Measurements from ENCODE around the gene CABLES1. TPM values are rescaled to one million over a fixed set of nuclear protein-coding genes. Genes with fewer than 3 reads are reported as not detected.

CABLES1 gene
- total RNA-seq, 4 donors from 2014 or later: 8.5 to 12.6 (median 9.2) TPM

DNA sequence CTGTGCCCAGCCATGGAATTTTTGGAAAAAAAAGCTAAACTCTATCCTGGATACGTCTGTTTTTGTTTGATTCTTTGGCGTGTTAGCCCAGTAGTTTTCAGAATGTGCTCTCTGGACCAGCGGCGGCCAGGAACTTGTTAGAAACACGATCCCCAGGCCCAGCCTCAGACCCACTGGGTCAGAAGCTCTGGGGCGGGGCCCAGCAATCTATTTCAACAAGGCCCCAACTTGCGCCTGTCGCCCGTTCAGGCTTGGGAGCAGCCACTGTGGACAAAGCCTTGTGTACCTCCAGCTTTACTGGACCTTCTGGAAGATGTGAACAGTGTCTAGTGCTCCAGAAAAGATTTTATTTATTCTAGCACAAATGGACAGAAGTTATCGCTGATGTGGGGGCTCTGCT is 14.3 kb downstream of the CABLES1 start:
- Histone ChIP-seq H3K4me1 (no peaks in the 10 kb centered on the region), H3K27ac (no peak overlapping the region), H3K27me3 (no peaks in the 10 kb centered on the region), H3K4me3 (no peak overlapping the region), H3K9me3 (no peaks in the 10 kb centered on the region), H3K36me3 (no peaks in the 10 kb centered on the region)
- intact Hi-C loops (cut with DNase I; ENCODE audit: low total_unique reads): no loop called here
- no peak for DNase-seq
- TF ChIP-seq, protein P1, sequence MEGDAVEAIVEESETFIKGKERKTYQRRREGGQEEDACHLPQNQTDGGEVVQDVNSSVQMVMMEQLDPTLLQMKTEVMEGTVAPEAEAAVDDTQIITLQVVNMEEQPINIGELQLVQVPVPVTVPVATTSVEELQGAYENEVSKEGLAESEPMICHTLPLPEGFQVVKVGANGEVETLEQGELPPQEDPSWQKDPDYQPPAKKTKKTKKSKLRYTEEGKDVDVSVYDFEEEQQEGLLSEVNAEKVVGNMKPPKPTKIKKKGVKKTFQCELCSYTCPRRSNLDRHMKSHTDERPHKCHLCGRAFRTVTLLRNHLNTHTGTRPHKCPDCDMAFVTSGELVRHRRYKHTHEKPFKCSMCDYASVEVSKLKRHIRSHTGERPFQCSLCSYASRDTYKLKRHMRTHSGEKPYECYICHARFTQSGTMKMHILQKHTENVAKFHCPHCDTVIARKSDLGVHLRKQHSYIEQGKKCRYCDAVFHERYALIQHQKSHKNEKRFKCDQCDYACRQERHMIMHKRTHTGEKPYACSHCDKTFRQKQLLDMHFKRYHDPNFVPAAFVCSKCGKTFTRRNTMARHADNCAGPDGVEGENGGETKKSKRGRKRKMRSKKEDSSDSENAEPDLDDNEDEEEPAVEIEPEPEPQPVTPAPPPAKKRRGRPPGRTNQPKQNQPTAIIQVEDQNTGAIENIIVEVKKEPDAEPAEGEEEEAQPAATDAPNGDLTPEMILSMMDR (IDR thresholded peaks at IDR 0.05): no peak
- TF ChIP-seq POLR2A (IDR thresholded peaks at IDR 0.05): no peak

DNA sequence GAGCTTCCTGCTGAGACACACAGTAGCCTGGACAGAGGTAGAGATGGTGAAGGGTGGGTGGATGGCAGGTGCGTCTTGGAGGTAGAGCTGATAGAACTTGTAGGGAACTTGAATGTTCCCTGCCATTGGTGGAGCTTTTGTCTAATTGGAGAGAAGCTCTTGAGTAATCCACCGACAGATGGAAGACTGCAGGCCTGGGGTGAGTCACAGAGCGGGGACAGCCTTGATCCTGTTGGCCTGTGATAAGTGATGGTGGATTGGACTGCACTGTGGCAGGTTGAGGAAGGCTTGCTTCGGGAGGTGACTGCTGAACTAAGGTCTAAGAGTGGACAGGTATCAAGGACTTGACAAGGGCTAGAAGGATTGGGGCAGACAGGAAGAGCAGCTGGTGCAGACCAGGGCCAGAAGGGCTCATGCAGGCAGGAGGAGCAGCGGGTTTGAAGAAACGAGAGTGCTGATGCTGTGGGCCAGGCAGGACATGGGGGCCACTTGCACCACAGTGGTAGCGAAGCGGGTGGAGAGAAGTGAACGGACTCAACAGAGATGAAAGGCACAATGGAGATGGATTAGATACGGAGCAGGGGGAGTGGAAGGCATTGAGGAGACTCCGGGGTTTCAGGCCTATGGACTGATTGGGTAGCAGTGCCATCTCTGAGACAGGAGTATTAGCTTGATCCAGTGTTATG is 16.3 kb downstream of the CABLES1 start:
- no peak for DNase-seq
- Histone ChIP-seq H3K9me3 (no peaks in the 10 kb centered on the region), H3K27me3 (no peaks in the 10 kb centered on the region), H3K4me1 (no peaks in the 10 kb centered on the region), H3K36me3 (no peaks in the 10 kb centered on the region), H3K4me3 (no peak overlapping the region), H3K27ac (no peak overlapping the region)
- TF ChIP-seq POLR2A (IDR thresholded peaks at IDR 0.05): no peak
- TF ChIP-seq, protein P1 (IDR thresholded peaks at IDR 0.05): no peak
- intact Hi-C loops (cut with DNase I; ENCODE audit: low total_unique reads): no loop called here

DNA sequence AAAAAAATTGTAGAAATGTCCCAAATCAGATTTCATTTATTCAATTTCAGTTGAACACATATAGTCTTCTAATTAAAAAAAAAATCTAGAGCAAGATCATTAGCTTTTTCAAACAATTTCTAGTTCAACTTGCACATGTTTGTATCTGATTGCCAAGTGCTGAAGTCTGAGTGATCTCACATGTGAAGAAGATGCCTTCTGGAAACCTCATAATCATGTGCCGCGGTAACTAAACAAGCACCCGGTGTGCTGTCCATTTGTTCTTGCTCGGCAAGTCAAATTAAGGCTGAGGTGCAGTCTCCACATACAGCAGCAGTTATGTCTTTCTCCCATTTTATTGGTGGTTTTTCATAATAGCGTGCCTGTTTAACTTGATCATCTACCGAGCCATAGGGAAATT is 18.7 kb downstream of the CABLES1 start:
- Histone ChIP-seq H3K27ac (no peak overlapping the region), H3K36me3 (no peaks in the 10 kb centered on the region), H3K9me3 (no peaks in the 10 kb centered on the region), H3K4me1 (no peaks in the 10 kb centered on the region), H3K4me3 (no peak overlapping the region), H3K27me3 (no peaks in the 10 kb centered on the region)
- DNase-seq: no peak
- TF ChIP-seq POLR2A (IDR thresholded peaks at IDR 0.05): no peak
- TF ChIP-seq, protein P1 (IDR thresholded peaks at IDR 0.05): no peak
- intact Hi-C loops (cut with DNase I; ENCODE audit: low total_unique reads): no loop called here

DNA sequence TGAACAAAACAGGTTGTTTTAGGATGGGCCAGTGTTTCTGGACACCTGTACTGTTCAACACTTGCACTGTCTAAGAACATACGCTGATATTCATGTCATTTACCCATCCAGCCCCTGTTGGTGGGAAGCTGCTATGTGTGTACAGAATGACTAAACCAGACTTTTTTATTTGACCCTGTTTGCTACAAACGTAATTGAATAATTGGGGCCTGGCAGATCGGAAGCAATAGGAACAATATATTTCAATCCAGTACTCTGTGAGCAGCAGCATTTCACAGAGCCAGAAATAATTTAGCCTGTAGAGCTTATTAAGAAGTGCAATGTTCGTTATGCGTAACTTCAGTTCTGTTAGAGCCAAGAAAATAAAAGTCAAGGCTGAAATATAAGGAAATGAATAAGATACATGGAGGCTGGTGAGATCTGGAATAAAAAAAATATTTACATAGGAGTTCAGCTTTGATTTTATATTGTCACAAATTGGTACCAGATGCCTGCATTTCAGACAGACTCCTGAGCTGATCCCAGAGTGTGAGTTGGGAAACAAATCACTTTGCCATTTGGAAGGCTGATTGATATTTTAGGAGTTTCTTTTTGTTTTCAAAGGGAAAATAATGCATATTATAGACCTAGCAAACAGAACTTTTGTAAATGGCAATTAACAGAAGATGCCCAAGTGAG is 19.7 kb downstream of the CABLES1 start:
- Histone ChIP-seq H3K27ac (no peak overlapping the region), H3K36me3 (no peaks in the 10 kb centered on the region), H3K4me3 (no peak overlapping the region), H3K27me3 (no peaks in the 10 kb centered on the region), H3K9me3 (no peaks in the 10 kb centered on the region), H3K4me1 (no peaks in the 10 kb centered on the region)
- intact Hi-C loops (cut with DNase I; ENCODE audit: low total_unique reads): no loop called here
- no peak for DNase-seq
- TF ChIP-seq, protein P1 (IDR thresholded peaks at IDR 0.05): no peak
- TF ChIP-seq POLR2A (IDR thresholded peaks at IDR 0.05): no peak

DNA sequence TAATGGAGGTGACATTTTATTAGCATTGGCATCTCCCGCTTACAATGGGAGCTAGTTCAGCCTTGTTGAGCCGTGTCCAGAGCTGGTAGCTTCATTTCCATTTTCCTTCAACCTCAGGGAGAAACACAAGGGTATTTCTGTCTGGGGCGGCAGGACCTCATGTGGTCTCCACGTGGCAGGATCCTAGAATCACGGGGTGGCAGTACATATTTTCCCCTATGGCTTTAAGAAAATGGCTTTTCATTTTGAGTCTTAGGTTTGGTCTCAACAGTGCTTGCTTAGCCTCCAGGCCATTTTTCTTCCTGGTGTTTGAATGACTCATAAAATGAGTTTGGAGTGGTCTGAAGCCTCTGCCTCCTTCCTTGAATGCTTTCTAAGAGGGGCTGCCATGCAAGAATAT is 20.3 kb downstream of the CABLES1 start:
- no peak for TF ChIP-seq POLR2A (IDR thresholded peaks at IDR 0.05)
- TF ChIP-seq, protein P1 (IDR thresholded peaks at IDR 0.05): no peak
- H3K27ac ChIP-seq: no peak overlapping the region
- H3K4me1 ChIP-seq: no peaks in the 10 kb centered on the region
- no peaks in the 10 kb centered on the region for H3K9me3 ChIP-seq
- intact Hi-C loops (cut with DNase I; ENCODE audit: low total_unique reads): no loop called here
- no peak overlapping the region for H3K4me3 ChIP-seq
- H3K27me3 ChIP-seq: no peaks in the 10 kb centered on the region
- H3K36me3 ChIP-seq: no peaks in the 10 kb centered on the region
- no peak for DNase-seq

Data from uterus (tissue), 4 donors.